Mesenteric fat pad (tissue), 1 donor: ENCODE results near the gene AHDC1. TPM values are rescaled to one million over a fixed set of nuclear protein-coding genes. Genes with fewer than 3 reads are reported as not detected.

Experiments used
- DNase-seq: peaks from one replicate; pipeline ENCODE4 v3.0.0-alpha.2; 2020; ENCODE audit warnings: low spot score
- total RNA-seq: library from RNA; stranded (reverse); fragmentation: NEBNext Ultra II Directional; extraction: Animal tissue kit (Norgen Biotek cat#: 25700); gene quantifications from one replicate; pipeline ENCODE4 v1.2.1, GENCODE V29; 2021
- donor health status: DM: yes; HTN: yes; CAD: no.

Gene AHDC1
- total RNA-seq, 1 donor from 2014 or later, result 28.5 TPM

- no peak for DNase-seq
These were observed 111.9 kb downstream of the AHDC1 start for GRCh38 chr1:27491748-27492700.

GRCh38 chr1:27489973-27490741, 113.8 kb downstream of the AHDC1 start, which contains the start of gene WASF2:
WASF2 (minus strand) TSS chr1:27490167; CDS start chr1:27428890, 61,277 bp downstream.
- DNase-seq, result peak; percentile 99

- DNase-seq, result no peak
These were observed 114.4 kb downstream of the AHDC1 start for GRCh38 chr1:27489501-27489972.

- DNase-seq, result no peak
These were observed 115.7 kb downstream of the AHDC1 start for GRCh38 chr1:27487966-27488884.

GRCh38 chr1:27485363-27485762, 118.6 kb downstream of the AHDC1 start:
- no peak for DNase-seq

Other genes starting within 250 kb of the AHDC1 start
- gene MAP3K6, start 237.2 kb downstream of the AHDC1 start, total RNA-seq, result 95.0 TPM
- gene FCN3, start 229.3 kb downstream of the AHDC1 start, total RNA-seq, result 51.9 TPM
- not detected for gene CD164L2, start 220.8 kb downstream of the AHDC1 start, total RNA-seq
- 0.51 TPM for gene GPR3, start 211.5 kb downstream of the AHDC1 start, total RNA-seq
- gene WASF2, start 114.0 kb downstream of the AHDC1 start, total RNA-seq, result 156 TPM
- gene FGR, start 31.0 kb upstream of the AHDC1 start, total RNA-seq, result 49.7 TPM
- 126 TPM for gene IFI6, start 68.0 kb upstream of the AHDC1 start, total RNA-seq
- gene FAM76A, start 121.8 kb upstream of the AHDC1 start, total RNA-seq, result 15.3 TPM
- 84.2 TPM for gene STX12, start 169.1 kb upstream of the AHDC1 start, total RNA-seq
- gene PPP1R8, start 226.6 kb upstream of the AHDC1 start, total RNA-seq, result 35.3 TPM